ENCODE measurements around the gene GALNT7. TPM values are rescaled to one million over a fixed set of nuclear protein-coding genes. Genes with fewer than 3 reads are reported as not detected.
A peak's percentile ranks its signal among the peaks of the same experiment; 100 is the strongest.

Gene GALNT7
- total and polyA plus RNA-seq, 11 donors, result 2.3 to 12.8 (median 6.0) TPM

DNA sequence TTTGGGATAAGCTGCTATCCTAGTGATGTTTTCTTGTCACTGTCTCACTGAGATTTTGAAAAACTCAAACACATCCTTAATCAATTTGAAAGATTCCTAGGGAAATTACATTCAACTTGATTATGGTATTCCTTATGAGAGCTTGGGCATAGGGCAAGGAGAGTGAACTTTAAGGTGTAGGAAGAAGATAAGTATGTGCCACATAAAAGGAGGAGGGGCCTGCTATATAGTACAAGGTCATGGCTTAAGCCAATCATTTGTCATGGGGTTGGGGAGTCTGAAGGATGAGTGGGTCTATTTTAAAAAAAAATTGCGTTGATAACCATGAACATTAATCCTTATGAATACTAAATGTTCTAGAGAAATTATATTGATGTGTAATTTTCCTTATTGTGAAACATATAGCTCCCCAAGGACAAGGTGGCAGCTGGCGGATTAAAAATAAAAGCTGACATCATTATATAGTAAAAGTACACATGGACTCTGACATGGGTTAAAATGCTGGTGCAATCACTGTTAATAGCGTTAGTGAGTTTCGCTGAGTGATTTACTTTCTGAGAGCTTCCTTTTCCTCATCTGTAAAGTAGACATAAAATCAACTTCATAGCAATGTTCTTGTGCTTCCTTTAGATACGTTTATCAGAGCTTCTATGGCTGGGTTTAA is 17.4 kb downstream of the GALNT7 start:
- Histone ChIP-seq H3K4me1 (peaks cover 0 to 33% (median 6%) of the 10 kb centered on the region in 12 donors), H3K27me3 (no peaks in the 10 kb centered on the region), H3K27ac (peak overlapping the region in 1 of 12 donors; percentile 53), H3K36me3 (no peaks in the 10 kb centered on the region), H3K4me3 (no peak overlapping the region), H3K9me3 (no peaks in the 10 kb centered on the region)
- DNase-seq (no peak), ATAC-seq (no peak)
- WGBS, 4 donors, result 50 to 53% (median 52%) methylated on average over 5 of the region's 5 CpGs
- intact Hi-C loops (cut with DNase I), result no loop called here
- TF ChIP-seq, protein P1, sequence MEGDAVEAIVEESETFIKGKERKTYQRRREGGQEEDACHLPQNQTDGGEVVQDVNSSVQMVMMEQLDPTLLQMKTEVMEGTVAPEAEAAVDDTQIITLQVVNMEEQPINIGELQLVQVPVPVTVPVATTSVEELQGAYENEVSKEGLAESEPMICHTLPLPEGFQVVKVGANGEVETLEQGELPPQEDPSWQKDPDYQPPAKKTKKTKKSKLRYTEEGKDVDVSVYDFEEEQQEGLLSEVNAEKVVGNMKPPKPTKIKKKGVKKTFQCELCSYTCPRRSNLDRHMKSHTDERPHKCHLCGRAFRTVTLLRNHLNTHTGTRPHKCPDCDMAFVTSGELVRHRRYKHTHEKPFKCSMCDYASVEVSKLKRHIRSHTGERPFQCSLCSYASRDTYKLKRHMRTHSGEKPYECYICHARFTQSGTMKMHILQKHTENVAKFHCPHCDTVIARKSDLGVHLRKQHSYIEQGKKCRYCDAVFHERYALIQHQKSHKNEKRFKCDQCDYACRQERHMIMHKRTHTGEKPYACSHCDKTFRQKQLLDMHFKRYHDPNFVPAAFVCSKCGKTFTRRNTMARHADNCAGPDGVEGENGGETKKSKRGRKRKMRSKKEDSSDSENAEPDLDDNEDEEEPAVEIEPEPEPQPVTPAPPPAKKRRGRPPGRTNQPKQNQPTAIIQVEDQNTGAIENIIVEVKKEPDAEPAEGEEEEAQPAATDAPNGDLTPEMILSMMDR (IDR thresholded peaks at IDR 0.05), result no peak
- no peak for TF ChIP-seq POLR2A (IDR thresholded peaks at IDR 0.05)

- Histone ChIP-seq H3K27me3 (no peaks in the 10 kb centered on the region), H3K9me3 (no peaks in the 10 kb centered on the region), H3K36me3 (no peaks in the 10 kb centered on the region), H3K4me3 (no peak overlapping the region), H3K4me1 (peaks cover 0 to 22% (median 0%) of the 10 kb centered on the region in 12 donors), H3K27ac (no peak overlapping the region)
- ATAC-seq (no peak), DNase-seq (no peak)
- intact Hi-C loops (cut with DNase I), result no loop called here
- TF ChIP-seq POLR2A (IDR thresholded peaks at IDR 0.05), result no peak
- WGBS, 4 donors, result 95 to 97% (median 96%) methylated on average over 1 of the region's 1 CpG
Measured at GRCh38 chr4:173187732-173188131, 19.1 kb downstream of the GALNT7 start.

GRCh38 chr4:173188648-173189047 is 20.0 kb downstream of the GALNT7 start:
- WGBS, 4 donors, result 85 to 93% (median 92%) methylated on average over 7 of the region's 7 CpGs
- H3K27ac ChIP-seq, result no peak overlapping the region
- no peaks in the 10 kb centered on the region for H3K27me3 ChIP-seq
- peaks cover 0 to 22% (median 0%) of the 10 kb centered on the region in 12 donors for H3K4me1 ChIP-seq
- DNase-seq, result no peak
- no peak overlapping the region for H3K4me3 ChIP-seq
- intact Hi-C loops (cut with DNase I), result no loop called here
- no peak for ATAC-seq
- TF ChIP-seq, protein P1 (IDR thresholded peaks at IDR 0.05), result no peak
- TF ChIP-seq POLR2A (IDR thresholded peaks at IDR 0.05), result no peak
- no peaks in the 10 kb centered on the region for H3K9me3 ChIP-seq
- H3K36me3 ChIP-seq, result no peaks in the 10 kb centered on the region

- 91 to 95% (median 93%) methylated on average over 4 of the region's 4 CpGs for WGBS, 4 donors
- ATAC-seq, result no peak
- Histone ChIP-seq H3K27ac (no peak overlapping the region), H3K4me3 (no peak overlapping the region), H3K27me3 (no peaks in the 10 kb centered on the region), H3K4me1 (peaks cover 0 to 22% (median 0%) of the 10 kb centered on the region in 12 donors), H3K36me3 (no peaks in the 10 kb centered on the region), H3K9me3 (no peaks in the 10 kb centered on the region)
- TF ChIP-seq, protein P1 (IDR thresholded peaks at IDR 0.05), result no peak
- TF ChIP-seq POLR2A (IDR thresholded peaks at IDR 0.05), result no peak
- DNase-seq, result no peak
- intact Hi-C loops (cut with DNase I), result no loop called here
Measured at GRCh38 chr4:173189117-173189693, 20.6 kb downstream of the GALNT7 start.

Measured in heart left ventricle (tissue), 16 donors.